ENCODE measurements around the gene NXPH2.

- TF ChIP-seq, protein P1, sequence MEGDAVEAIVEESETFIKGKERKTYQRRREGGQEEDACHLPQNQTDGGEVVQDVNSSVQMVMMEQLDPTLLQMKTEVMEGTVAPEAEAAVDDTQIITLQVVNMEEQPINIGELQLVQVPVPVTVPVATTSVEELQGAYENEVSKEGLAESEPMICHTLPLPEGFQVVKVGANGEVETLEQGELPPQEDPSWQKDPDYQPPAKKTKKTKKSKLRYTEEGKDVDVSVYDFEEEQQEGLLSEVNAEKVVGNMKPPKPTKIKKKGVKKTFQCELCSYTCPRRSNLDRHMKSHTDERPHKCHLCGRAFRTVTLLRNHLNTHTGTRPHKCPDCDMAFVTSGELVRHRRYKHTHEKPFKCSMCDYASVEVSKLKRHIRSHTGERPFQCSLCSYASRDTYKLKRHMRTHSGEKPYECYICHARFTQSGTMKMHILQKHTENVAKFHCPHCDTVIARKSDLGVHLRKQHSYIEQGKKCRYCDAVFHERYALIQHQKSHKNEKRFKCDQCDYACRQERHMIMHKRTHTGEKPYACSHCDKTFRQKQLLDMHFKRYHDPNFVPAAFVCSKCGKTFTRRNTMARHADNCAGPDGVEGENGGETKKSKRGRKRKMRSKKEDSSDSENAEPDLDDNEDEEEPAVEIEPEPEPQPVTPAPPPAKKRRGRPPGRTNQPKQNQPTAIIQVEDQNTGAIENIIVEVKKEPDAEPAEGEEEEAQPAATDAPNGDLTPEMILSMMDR (IDR thresholded peaks at IDR 0.05) = no peak
- no peak for TF ChIP-seq POLR2A (IDR thresholded peaks at IDR 0.05)
These were observed 797 bp downstream of the NXPH2 start for GRCh38 chr2:138779406-138779780.

All from heart left ventricle (tissue), 13 donors.